Measurements from ENCODE around the gene HEBP1.

HEBP1 gene

GRCh38 chr12:12946686-12947355, 53.2 kb downstream of the HEBP1 start:
- no peak for DNase-seq

GRCh38 chr12:12945591-12945990, 54.5 kb downstream of the HEBP1 start:
- DNase-seq = no peak

GRCh38 chr12:12943586-12944260, 56.3 kb downstream of the HEBP1 start:
- no peak for DNase-seq

- DNase-seq = no peak
These were observed 58.4 kb downstream of the HEBP1 start for GRCh38 chr12:12941450-12942350.

- no peak for DNase-seq
These were observed 60.2 kb downstream of the HEBP1 start for GRCh38 chr12:12939888-12940287.

GRCh38 chr12:12938541-12938940, 61.5 kb downstream of the HEBP1 start:
- DNase-seq = no peak

- no peak for DNase-seq
These were observed 63.0 kb downstream of the HEBP1 start for GRCh38 chr12:12936983-12937491.

- no peak for DNase-seq
These were observed 65.5 kb downstream of the HEBP1 start for GRCh38 chr12:12934556-12934955.

- no peak for DNase-seq
These were observed 66.3 kb downstream of the HEBP1 start for GRCh38 chr12:12933742-12934141.

- no peak for DNase-seq
These were observed 69.3 kb downstream of the HEBP1 start for GRCh38 chr12:12930633-12931219.

- no peak for DNase-seq
These were observed 70.4 kb downstream of the HEBP1 start for GRCh38 chr12:12929696-12930095.

- DNase-seq = no peak
These were observed 72.6 kb downstream of the HEBP1 start for GRCh38 chr12:12927211-12928079.

- no peak for DNase-seq
These were observed 73.4 kb downstream of the HEBP1 start for GRCh38 chr12:12926571-12927071.

GRCh38 chr12:12925388-12925787, 74.7 kb downstream of the HEBP1 start:
- no peak for DNase-seq
